CD14-positive monocyte (primary cell): ENCODE results near the gene TAF15. TPM values are rescaled to one million over a fixed set of nuclear protein-coding genes. Genes with fewer than 3 reads are reported as not detected.

Source experiments
- DNase-seq, 3 donors: peaks; one replicate each; pipeline ENCODE4 v3.0.0-alpha.2; 2011 to 2022
- H2AFZ ChIP-seq: 2 replicates; pipeline ENCODE4 v1.6.0; 2012; ENCODE audit warnings: mild to moderate bottlenecking, low read depth, low read length, inconsistent platforms; ENCODE audit not compliant: insufficient read depth, poor library complexity, severe bottlenecking
- H3K27ac ChIP-seq, 2 donors: 1 replicate in 1 of 2; 2 replicates in 1 of 2; pipeline ENCODE4 v1.5.1; 2012 to 2013; ENCODE audit warnings: low read length in 2 of 2, control low read depth in 1 of 2, inconsistent platforms in 1 of 2, low read depth in 1 of 2, mild to moderate bottlenecking in 1 of 2
- H3K27me3 ChIP-seq, 2 donors: one replicate each; pipeline versions ENCODE4 v1.6.0 to v1.6.1; 2011 to 2013; ENCODE audit warnings: low read length in 2 of 2; ENCODE audit not compliant: control insufficient read depth in 2 of 2, insufficient read depth in 2 of 2
- H3K36me3 ChIP-seq, 2 donors: replicated peaks in 1 of 2; 1 replicate in 1 of 2; 2 replicates in 1 of 2; pipeline versions ENCODE4 v1.5.1 to v1.6.1; 2012 to 2013; ENCODE audit warnings: low read length in 2 of 2, control low read depth in 1 of 2, inconsistent platforms in 1 of 2, mild to moderate bottlenecking in 1 of 2; ENCODE audit not compliant: insufficient read depth in 2 of 2, control insufficient read depth in 1 of 2
- H3K4me1 ChIP-seq, 2 donors: 1 replicate in 1 of 2; 2 replicates in 1 of 2; pipeline versions ENCODE4 v1.5.1 to v1.6.1; 2012 to 2013; ENCODE audit warnings: low read length in 2 of 2, control low read depth in 1 of 2, inconsistent platforms in 1 of 2, mild to moderate bottlenecking in 1 of 2, moderate library complexity in 1 of 2; ENCODE audit not compliant: insufficient read depth in 2 of 2, control insufficient read depth in 1 of 2
- H3K4me2 ChIP-seq: replicated peaks from 2 replicates; pipeline ENCODE3; 2012; ENCODE audit warnings: low read length, moderate library complexity, mild to moderate bottlenecking; ENCODE audit not compliant: poor library complexity, severe bottlenecking; ENCODE audit errors: extremely low read depth
- H3K4me3 ChIP-seq, 3 experiments: fragments of 200-600 bp in 1 of 3; sonication (generic) in 1 of 3; replicated peaks in 1 of 3; 1 replicate in 2 of 3; 2 replicates in 1 of 3; pipeline ENCODE4 v1.5.1; 2011 to 2013; ENCODE audit warnings: low read length in 3 of 3, mild to moderate bottlenecking in 3 of 3, control low read depth in 2 of 3, low read depth in 2 of 3, inconsistent platforms in 1 of 3, moderate library complexity in 1 of 3
- H3K79me2 ChIP-seq: 2 replicates; pipeline ENCODE4 v1.6.0; 2012; ENCODE audit warnings: mild to moderate bottlenecking, control low read depth, inconsistent platforms, low read length, moderate library complexity; ENCODE audit not compliant: insufficient read depth
- H3K9ac ChIP-seq: 2 replicates; pipeline ENCODE4 v1.6.0; 2017; ENCODE audit warnings: low read length, mild to moderate bottlenecking; ENCODE audit not compliant: insufficient read depth, poor library complexity, severe bottlenecking
- H3K9me3 ChIP-seq, 2 donors: replicated peaks in 1 of 2; 1 replicate in 1 of 2; 2 replicates in 1 of 2; pipeline versions ENCODE4 v1.5.1 to v1.6.1; 2012 to 2013; ENCODE audit warnings: low read length in 2 of 2, control low read depth in 1 of 2; ENCODE audit not compliant: control insufficient read depth in 1 of 2, insufficient read depth in 1 of 2
- H4K20me1 ChIP-seq: 2 replicates; pipeline ENCODE4 v1.6.0; 2012; ENCODE audit warnings: mild to moderate bottlenecking, low read length, control low read depth, moderate library complexity; ENCODE audit not compliant: insufficient read depth
- H3K27ac Mint-ChIP-seq, 7 donors: one replicate each; pipeline ENCODE4 v1.8.0; 2020; ENCODE audit warnings: mild to moderate bottlenecking in 7 of 7, mixed read lengths in 7 of 7, moderate library complexity in 6 of 7, inconsistent platforms in 2 of 7
- H3K27me3 Mint-ChIP-seq, 3 donors: one replicate each; pipeline ENCODE4 v1.8.0; 2021 to 2022; ENCODE audit warnings: low read depth in 3 of 3, mild to moderate bottlenecking in 3 of 3, mixed read lengths in 3 of 3, moderate library complexity in 3 of 3, inconsistent platforms in 1 of 3
- H3K36me3 Mint-ChIP-seq, 2 donors: one replicate each; pipeline ENCODE4 v1.8.0; 2020; ENCODE audit warnings: mixed read lengths in 2 of 2, inconsistent platforms in 1 of 2, mild to moderate bottlenecking in 1 of 2
- H3K4me1 Mint-ChIP-seq: one replicate; pipeline ENCODE4 v1.8.0; 2020; ENCODE audit warnings: mild to moderate bottlenecking, mixed read lengths
- H3K4me3 Mint-ChIP-seq, 2 donors: one replicate each; pipeline ENCODE4 v1.8.0; 2020; ENCODE audit warnings: mild to moderate bottlenecking in 2 of 2, mixed read lengths in 2 of 2, moderate library complexity in 1 of 2
- H3K9me3 Mint-ChIP-seq, 7 donors: one replicate each; pipeline ENCODE4 v1.8.0; 2020 to 2022; ENCODE audit warnings: mixed read lengths in 7 of 7, mild to moderate bottlenecking in 6 of 7, moderate library complexity in 6 of 7, inconsistent platforms in 2 of 7
- WGBS: methylation state at CpG from one replicate; pipeline ENCODE4 v1.1.5; 2013; ENCODE audit warnings: missing lambda C conversion rate; ENCODE audit not compliant: insufficient coverage; 5-methylcytosine and 5-hydroxymethylcytosine counted together
- intact Hi-C, 2 donors: fragments of 100-400 bp; cut with micrococcal nuclease; formaldehyde crosslinking; loops; one replicate each; pipeline versions ENCODE4 v1.15.0 to v1.15.1; 2023
- polyA plus RNA-seq, 3 donors: library from polyadenylated mRNA; depleted of rRNA in 1 of 3; unstranded in 2 of 3; stranded (reverse) in 1 of 3; fragments of 300-500 nt in 2 of 3; fragments of >200 nt in 1 of 3; fragmentation: Illumina TruSeq in 2 of 3; gene quantifications; 1 replicate in 2 of 3; 2 replicates in 1 of 3; pipeline ENCODE4 v1.2.3, GENCODE V29; 2012 to 2021
- TF ChIP-seq, protein P1 (sequence below): fragments of 200-600 bp; IDR thresholded peaks from one replicate; pipeline ENCODE4 v1.8.0; 2022; ENCODE audit warnings: antibody characterized with exemption, mild to moderate bottlenecking

TAF15 gene
- polyA plus RNA-seq, 3 donors: 6.0 to 50.6 (median 16.3) TPM

DNA sequence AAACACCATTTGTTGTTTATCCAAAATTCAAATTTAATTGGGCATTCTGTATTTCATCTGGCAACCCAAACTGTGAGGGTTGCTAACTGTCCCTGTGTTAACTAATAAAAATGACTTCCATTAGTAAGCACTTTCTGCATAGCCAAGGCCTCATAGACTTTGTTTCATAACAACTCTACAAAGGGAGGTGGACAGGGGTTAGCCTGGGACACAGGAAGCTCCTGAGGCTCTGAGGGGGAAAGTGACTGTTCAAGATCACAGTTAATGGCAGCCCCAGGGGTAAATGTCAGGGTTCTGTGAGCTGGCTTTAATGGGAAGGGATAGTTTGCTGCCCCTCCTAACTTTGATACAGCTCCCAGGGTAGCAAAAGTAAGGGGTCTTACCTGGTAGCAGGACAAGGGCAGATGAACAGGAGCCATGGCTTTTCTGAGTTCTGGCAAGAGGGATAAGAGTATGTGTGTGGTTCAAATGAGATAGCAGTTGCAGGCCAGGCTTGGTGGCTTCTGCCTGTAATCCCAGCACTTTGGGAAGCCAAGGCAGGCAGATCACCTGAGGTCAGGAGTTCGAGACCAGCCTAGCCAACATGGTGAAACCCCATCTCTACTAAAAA, 57.2 kb downstream of the TAF15 start:
- Mint-ChIP-seq H3K36me3 (no peaks in the 10 kb centered on the region), H3K9me3 (peaks cover 0 to 2% (median 0%) of the 10 kb centered on the region in 7 donors), H3K27me3 (peaks cover 0 to 2% (median 0%) of the 10 kb centered on the region in 3 donors), H3K27ac (peak overlapping the region in 4 of 7 donors; percentile 35 to 90 (median 55)), H3K4me3 (no peak overlapping the region), H3K4me1 (peaks cover 23% of the 10 kb centered on the region)
- Histone ChIP-seq H2AFZ (no peak overlapping the region), H3K27me3 (no peaks in the 10 kb centered on the region), H3K27ac (peak overlapping the region in 1 of 2 donors; percentile 33), H3K9me3 (no peaks in the 10 kb centered on the region), H4K20me1 (no peaks in the 10 kb centered on the region), H3K4me2 (no peak overlapping the region), H3K36me3 (no peaks in the 10 kb centered on the region), H3K4me1 (peaks cover 9 to 21% of the 10 kb centered on the region in 2 donors), H3K79me2 (no peaks in the 10 kb centered on the region), H3K9ac (no peak overlapping the region), H3K4me3 (no peak overlapping the region)
- no CpG with 5 or more reads among the region's 1 CpG for WGBS
- TF ChIP-seq, protein P1, sequence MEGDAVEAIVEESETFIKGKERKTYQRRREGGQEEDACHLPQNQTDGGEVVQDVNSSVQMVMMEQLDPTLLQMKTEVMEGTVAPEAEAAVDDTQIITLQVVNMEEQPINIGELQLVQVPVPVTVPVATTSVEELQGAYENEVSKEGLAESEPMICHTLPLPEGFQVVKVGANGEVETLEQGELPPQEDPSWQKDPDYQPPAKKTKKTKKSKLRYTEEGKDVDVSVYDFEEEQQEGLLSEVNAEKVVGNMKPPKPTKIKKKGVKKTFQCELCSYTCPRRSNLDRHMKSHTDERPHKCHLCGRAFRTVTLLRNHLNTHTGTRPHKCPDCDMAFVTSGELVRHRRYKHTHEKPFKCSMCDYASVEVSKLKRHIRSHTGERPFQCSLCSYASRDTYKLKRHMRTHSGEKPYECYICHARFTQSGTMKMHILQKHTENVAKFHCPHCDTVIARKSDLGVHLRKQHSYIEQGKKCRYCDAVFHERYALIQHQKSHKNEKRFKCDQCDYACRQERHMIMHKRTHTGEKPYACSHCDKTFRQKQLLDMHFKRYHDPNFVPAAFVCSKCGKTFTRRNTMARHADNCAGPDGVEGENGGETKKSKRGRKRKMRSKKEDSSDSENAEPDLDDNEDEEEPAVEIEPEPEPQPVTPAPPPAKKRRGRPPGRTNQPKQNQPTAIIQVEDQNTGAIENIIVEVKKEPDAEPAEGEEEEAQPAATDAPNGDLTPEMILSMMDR: no peak
- no peak for DNase-seq
- intact Hi-C loops: no loop called here

DNA sequence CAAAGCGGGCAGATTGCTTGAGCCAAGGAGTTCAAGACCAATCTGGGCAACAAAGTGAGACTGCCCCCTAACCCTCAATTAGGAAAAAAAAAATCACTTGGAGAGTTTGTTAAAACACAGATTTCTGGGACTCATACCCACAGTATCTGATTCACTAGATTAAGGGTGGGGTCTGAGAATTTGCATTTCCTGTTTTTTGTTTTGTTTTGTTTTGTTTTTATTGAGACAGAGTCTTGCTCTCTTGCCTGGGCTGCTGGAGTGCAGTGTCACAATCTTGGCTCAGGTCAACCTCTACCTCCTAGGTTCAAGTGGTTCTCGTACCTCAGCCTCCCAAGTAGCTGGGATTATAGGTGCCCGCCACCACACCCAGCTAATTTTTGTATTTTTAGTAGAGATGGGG, 58.3 kb downstream of the TAF15 start:
- Histone ChIP-seq H3K36me3 (no peaks in the 10 kb centered on the region), H3K27me3 (no peaks in the 10 kb centered on the region), H3K27ac (no peak overlapping the region), H3K4me3 (no peak overlapping the region), H2AFZ (no peak overlapping the region), H3K79me2 (no peaks in the 10 kb centered on the region), H3K9ac (no peak overlapping the region), H3K9me3 (no peaks in the 10 kb centered on the region), H4K20me1 (no peaks in the 10 kb centered on the region), H3K4me1 (peaks cover 9 to 25% of the 10 kb centered on the region in 2 donors), H3K4me2 (no peak overlapping the region)
- H3K4me3 Mint-ChIP-seq: no peak overlapping the region
- TF ChIP-seq, protein P1: no peak
- H3K27ac Mint-ChIP-seq: peak overlapping the region in 2 of 7 donors; percentile 4 to 76
- H3K4me1 Mint-ChIP-seq: peaks cover 25% of the 10 kb centered on the region
- peaks cover 0 to 2% of the 10 kb centered on the region in 2 donors for H3K36me3 Mint-ChIP-seq
- intact Hi-C loops: no loop called here
- no CpG with 5 or more reads among the region's 3 CpGs for WGBS
- DNase-seq: no peak
- H3K9me3 Mint-ChIP-seq: peaks cover 0 to 2% (median 0%) of the 10 kb centered on the region in 7 donors
- peaks cover 0 to 2% (median 0%) of the 10 kb centered on the region in 3 donors for H3K27me3 Mint-ChIP-seq
